Measurements from ENCODE around the gene RIC8A. TPM values are rescaled to one million over a fixed set of nuclear protein-coding genes. Genes with fewer than 3 reads are reported as not detected.
A peak's percentile ranks its signal among the peaks of the same experiment; 100 is the strongest.

RIC8A gene
- total and polyA plus RNA-seq, 2 donors from 2014 or later: 52.3 to 92.1 TPM

DNA sequence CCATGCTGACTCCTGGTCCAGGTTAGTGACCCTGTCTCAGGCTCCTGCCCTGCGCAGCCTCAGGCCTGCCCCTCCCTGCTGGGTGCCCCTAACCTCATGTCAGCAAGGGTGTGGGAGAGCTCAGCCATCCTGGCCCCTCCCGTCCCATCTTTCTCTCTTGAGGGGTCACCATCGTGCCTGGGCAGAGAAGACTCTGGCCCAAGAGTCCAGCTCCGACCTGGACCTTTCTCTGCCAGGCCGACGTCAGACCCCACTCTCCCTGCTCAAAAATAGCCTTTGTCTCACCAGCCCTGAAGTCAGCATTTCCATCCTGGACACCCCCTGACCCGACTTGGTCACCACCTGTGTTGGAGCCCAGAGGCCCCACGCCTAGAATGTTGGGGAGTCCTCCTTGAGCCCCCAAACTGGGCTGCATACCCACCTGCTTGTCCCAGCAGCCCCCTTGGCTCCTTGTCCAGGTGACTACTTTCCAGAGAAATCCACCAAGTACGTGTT, 9.7 kb upstream of the RIC8A start:
- no peaks in the 10 kb centered on the region for H3K9me3 ChIP-seq (ENCODE audit: control insufficient read depth in 2 of 3, insufficient read depth in 1 of 3, low read length in 3 of 3)
- intact Hi-C loops (cut with DNase I): no loop called here
- no peak overlapping the region for H3K9ac ChIP-seq (ENCODE audit: low read length in 3 of 3)
- no peaks in the 10 kb centered on the region for H3K4me1 ChIP-seq (ENCODE audit: control insufficient read depth in 2 of 3, insufficient read depth in 2 of 3, low read depth in 1 of 3, low read length in 3 of 3)
- TF ChIP-seq, protein P1, sequence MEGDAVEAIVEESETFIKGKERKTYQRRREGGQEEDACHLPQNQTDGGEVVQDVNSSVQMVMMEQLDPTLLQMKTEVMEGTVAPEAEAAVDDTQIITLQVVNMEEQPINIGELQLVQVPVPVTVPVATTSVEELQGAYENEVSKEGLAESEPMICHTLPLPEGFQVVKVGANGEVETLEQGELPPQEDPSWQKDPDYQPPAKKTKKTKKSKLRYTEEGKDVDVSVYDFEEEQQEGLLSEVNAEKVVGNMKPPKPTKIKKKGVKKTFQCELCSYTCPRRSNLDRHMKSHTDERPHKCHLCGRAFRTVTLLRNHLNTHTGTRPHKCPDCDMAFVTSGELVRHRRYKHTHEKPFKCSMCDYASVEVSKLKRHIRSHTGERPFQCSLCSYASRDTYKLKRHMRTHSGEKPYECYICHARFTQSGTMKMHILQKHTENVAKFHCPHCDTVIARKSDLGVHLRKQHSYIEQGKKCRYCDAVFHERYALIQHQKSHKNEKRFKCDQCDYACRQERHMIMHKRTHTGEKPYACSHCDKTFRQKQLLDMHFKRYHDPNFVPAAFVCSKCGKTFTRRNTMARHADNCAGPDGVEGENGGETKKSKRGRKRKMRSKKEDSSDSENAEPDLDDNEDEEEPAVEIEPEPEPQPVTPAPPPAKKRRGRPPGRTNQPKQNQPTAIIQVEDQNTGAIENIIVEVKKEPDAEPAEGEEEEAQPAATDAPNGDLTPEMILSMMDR (IDR thresholded peaks at IDR 0.05; ENCODE audit: borderline replicate concordance, extremely low read depth, insufficient read depth): no peak
- H3K27me3 ChIP-seq (ENCODE audit: control insufficient read depth, insufficient read depth, low read length): no peaks in the 10 kb centered on the region
- H3K4me3 ChIP-seq (ENCODE audit: low read length in 3 of 3): no peak overlapping the region
- H3K27ac ChIP-seq (ENCODE audit: low read depth in 2 of 2, low read length in 2 of 2): no peak overlapping the region
- FAIRE-seq: no peak
- DNase-seq: peak in 2 of 5 donors; percentile 24 to 59
- H3K36me3 ChIP-seq (ENCODE audit: control insufficient read depth in 2 of 3, insufficient read depth in 3 of 3, low read length in 3 of 3): peaks cover 0 to 4% (median 0%) of the 10 kb centered on the region in 3 donors

- intact Hi-C loops (cut with DNase I): no loop called here
- DNase-seq: peak in 2 of 5 donors; percentile 23 to 75
- FAIRE-seq: no peak
- Histone ChIP-seq H3K27me3 (ENCODE audit: control insufficient read depth, insufficient read depth, low read length) (no peaks in the 10 kb centered on the region), H3K9me3 (ENCODE audit: control insufficient read depth in 2 of 3, insufficient read depth in 1 of 3, low read length in 3 of 3) (no peaks in the 10 kb centered on the region), H3K36me3 (ENCODE audit: control insufficient read depth in 2 of 3, insufficient read depth in 3 of 3, low read length in 3 of 3) (peaks cover 0 to 4% (median 2%) of the 10 kb centered on the region in 3 donors), H3K27ac (ENCODE audit: low read depth in 2 of 2, low read length in 2 of 2) (no peak overlapping the region), H3K4me3 (ENCODE audit: low read length in 3 of 3) (no peak overlapping the region), H3K9ac (ENCODE audit: low read length in 3 of 3) (no peak overlapping the region), H3K4me1 (ENCODE audit: control insufficient read depth in 2 of 3, insufficient read depth in 2 of 3, low read depth in 1 of 3, low read length in 3 of 3) (no peaks in the 10 kb centered on the region)
- TF ChIP-seq, protein P1 (IDR thresholded peaks at IDR 0.05; ENCODE audit: borderline replicate concordance, extremely low read depth, insufficient read depth): no peak
These were observed 9.2 kb upstream of the RIC8A start for GRCh38 chr11:198236-198806.

DNA sequence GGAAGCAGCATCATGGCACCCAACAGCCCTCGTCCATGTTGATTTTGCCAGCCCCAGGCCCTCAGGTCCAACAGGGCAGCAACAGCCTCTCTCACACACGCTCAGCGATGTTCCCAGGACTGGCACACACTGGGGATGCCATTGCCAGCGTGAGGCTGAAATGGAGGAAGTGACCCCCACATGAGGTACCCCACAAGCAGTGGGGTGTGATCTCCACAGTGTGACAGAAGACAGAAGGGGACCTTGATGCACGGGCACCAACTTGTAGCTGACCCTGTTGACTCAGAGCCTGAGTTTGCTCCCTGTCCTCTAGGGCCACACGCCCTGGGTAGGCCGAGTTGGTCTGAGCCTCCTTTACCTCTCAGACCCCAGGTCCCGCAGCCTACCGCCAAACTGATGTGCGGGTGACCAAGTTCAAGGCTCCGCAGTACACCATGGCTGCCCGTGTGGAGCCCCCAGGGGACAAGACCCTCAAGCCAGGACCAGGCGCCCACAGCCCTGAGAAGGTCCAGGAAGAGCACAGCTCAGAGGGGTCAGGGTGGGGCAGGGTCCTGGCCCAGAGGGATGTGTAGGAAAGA, 8.4 kb upstream of the RIC8A start:
- peaks cover 0 to 9% (median 8%) of the 10 kb centered on the region in 3 donors for H3K36me3 ChIP-seq (ENCODE audit: control insufficient read depth in 2 of 3, insufficient read depth in 3 of 3, low read length in 3 of 3)
- FAIRE-seq (no peak), DNase-seq (peak in 2 of 5 donors; percentile 20 to 59)
- no peak overlapping the region for H3K4me3 ChIP-seq (ENCODE audit: low read length in 3 of 3)
- no peaks in the 10 kb centered on the region for H3K27me3 ChIP-seq (ENCODE audit: control insufficient read depth, insufficient read depth, low read length)
- H3K9me3 ChIP-seq (ENCODE audit: control insufficient read depth in 2 of 3, insufficient read depth in 1 of 3, low read length in 3 of 3): no peaks in the 10 kb centered on the region
- TF ChIP-seq, protein P1 (IDR thresholded peaks at IDR 0.05; ENCODE audit: borderline replicate concordance, extremely low read depth, insufficient read depth): no peak
- H3K9ac ChIP-seq (ENCODE audit: low read length in 3 of 3): no peak overlapping the region
- no peak overlapping the region for H3K27ac ChIP-seq (ENCODE audit: low read depth in 2 of 2, low read length in 2 of 2)
- peaks cover 0 to 3% (median 0%) of the 10 kb centered on the region in 3 donors for H3K4me1 ChIP-seq (ENCODE audit: control insufficient read depth in 2 of 3, insufficient read depth in 2 of 3, low read depth in 1 of 3, low read length in 3 of 3)
- intact Hi-C loops (cut with DNase I): no loop called here

Measured in kidney (tissue), 14 donors.